Endodermal cell (in vitro differentiated cells): ENCODE results near the gene FAM83D. TPM values are rescaled to one million over a fixed set of nuclear protein-coding genes. Genes with fewer than 3 reads are reported as not detected.

Source experiments
- DNase-seq: peaks from one replicate; pipeline ENCODE4 v3.0.0-alpha.2; 2017
- H3K27ac ChIP-seq: 2 replicates; pipeline ENCODE4 v1.5.1; 2013; ENCODE audit warnings: mild to moderate bottlenecking, low read depth, low read length, moderate library complexity
- H3K27me3 ChIP-seq: 2 replicates; pipeline ENCODE4 v1.6.1; 2013; ENCODE audit warnings: mild to moderate bottlenecking, low read length, moderate library complexity; ENCODE audit not compliant: insufficient read depth, control insufficient read depth, poor library complexity, severe bottlenecking
- H3K36me3 ChIP-seq: 2 replicates; pipeline ENCODE4 v1.7.0; 2013; ENCODE audit warnings: mild to moderate bottlenecking, low read length, moderate library complexity; ENCODE audit not compliant: control insufficient read depth, insufficient read depth
- H3K4me1 ChIP-seq: one replicate; pipeline ENCODE4 v1.7.0; 2013; ENCODE audit warnings: low read length; ENCODE audit not compliant: control insufficient read depth, insufficient read depth
- H3K4me3 ChIP-seq: 2 replicates; pipeline ENCODE4 v1.5.1; 2013; ENCODE audit warnings: mild to moderate bottlenecking, low read length, moderate library complexity
- H3K9ac ChIP-seq: 2 replicates; pipeline ENCODE4 v1.6.1; 2013; ENCODE audit warnings: mild to moderate bottlenecking, low read length, moderate library complexity; ENCODE audit not compliant: poor library complexity, severe bottlenecking; ENCODE audit errors: extremely low read depth
- H3K9me3 ChIP-seq: 2 replicates; pipeline ENCODE4 v1.6.1; 2013; ENCODE audit warnings: mild to moderate bottlenecking, low read length, moderate library complexity; ENCODE audit not compliant: control insufficient read depth
- H3K27ac Mint-ChIP-seq: 2 replicates; pipeline ENCODE4 v1.8.0; 2020; ENCODE audit warnings: mixed read lengths
- H3K27me3 Mint-ChIP-seq: 2 replicates; pipeline ENCODE4 v1.8.0; 2021; ENCODE audit warnings: mild to moderate bottlenecking, mixed read lengths; ENCODE audit not compliant: insufficient read depth
- H3K36me3 Mint-ChIP-seq: 2 replicates; pipeline ENCODE4 v1.8.0; 2020; ENCODE audit warnings: low read depth, mixed read lengths
- H3K4me1 Mint-ChIP-seq: 2 replicates; pipeline ENCODE4 v1.8.0; 2020; ENCODE audit warnings: mixed read lengths
- H3K4me3 Mint-ChIP-seq: 2 replicates; pipeline ENCODE4 v1.8.0; 2020; ENCODE audit warnings: mild to moderate bottlenecking, moderate library complexity, mixed read lengths
- H3K9me3 Mint-ChIP-seq: 2 replicates; pipeline ENCODE4 v1.8.0; 2020; ENCODE audit warnings: mild to moderate bottlenecking, mixed read lengths
- WGBS, 2 experiments: methylation state at CpG; one replicate each; pipeline versions ENCODE4 v1.1.5 to v1.1.7; 2013; ENCODE audit warnings: missing lambda C conversion rate in 2 of 2, mixed read lengths in 1 of 2; ENCODE audit not compliant: insufficient coverage in 1 of 2, insufficient read length in 1 of 2; 5-methylcytosine and 5-hydroxymethylcytosine counted together
- total RNA-seq, 2 donors: library from RNA; stranded (reverse); fragmentation: NEBNext Ultra II Directional in 1 of 2; extraction: Animal tissue kit (Norgen Biotek cat#: 25700) in 1 of 2; gene quantifications; 2 replicates in 1 of 2; 3 replicates in 1 of 2; pipeline ENCODE4 v1.2.1, GENCODE V29; 2021
- TF ChIP-seq, protein P1 (sequence below): fragments of 200-600 bp; sonication (generic); conservative IDR thresholded peaks from 2 replicates; pipeline ENCODE4 v1.5.0; 2021; ENCODE audit warnings: antibody characterized with exemption, mild to moderate bottlenecking

FAM83D gene
- total RNA-seq, 2 donors from 2014 or later = 34.8 to 39.9 TPM

GRCh38 chr20:38932457-38933120 lies 6.4 kb downstream of the FAM83D start:
- H3K36me3 ChIP-seq = peaks cover 12% of the 10 kb centered on the region
- H3K27me3 ChIP-seq = no peaks in the 10 kb centered on the region
- H3K36me3 Mint-ChIP-seq = peaks cover 20% of the 10 kb centered on the region
- TF ChIP-seq, protein P1, sequence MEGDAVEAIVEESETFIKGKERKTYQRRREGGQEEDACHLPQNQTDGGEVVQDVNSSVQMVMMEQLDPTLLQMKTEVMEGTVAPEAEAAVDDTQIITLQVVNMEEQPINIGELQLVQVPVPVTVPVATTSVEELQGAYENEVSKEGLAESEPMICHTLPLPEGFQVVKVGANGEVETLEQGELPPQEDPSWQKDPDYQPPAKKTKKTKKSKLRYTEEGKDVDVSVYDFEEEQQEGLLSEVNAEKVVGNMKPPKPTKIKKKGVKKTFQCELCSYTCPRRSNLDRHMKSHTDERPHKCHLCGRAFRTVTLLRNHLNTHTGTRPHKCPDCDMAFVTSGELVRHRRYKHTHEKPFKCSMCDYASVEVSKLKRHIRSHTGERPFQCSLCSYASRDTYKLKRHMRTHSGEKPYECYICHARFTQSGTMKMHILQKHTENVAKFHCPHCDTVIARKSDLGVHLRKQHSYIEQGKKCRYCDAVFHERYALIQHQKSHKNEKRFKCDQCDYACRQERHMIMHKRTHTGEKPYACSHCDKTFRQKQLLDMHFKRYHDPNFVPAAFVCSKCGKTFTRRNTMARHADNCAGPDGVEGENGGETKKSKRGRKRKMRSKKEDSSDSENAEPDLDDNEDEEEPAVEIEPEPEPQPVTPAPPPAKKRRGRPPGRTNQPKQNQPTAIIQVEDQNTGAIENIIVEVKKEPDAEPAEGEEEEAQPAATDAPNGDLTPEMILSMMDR = no peak
- no peaks in the 10 kb centered on the region for H3K27me3 Mint-ChIP-seq
- H3K27ac ChIP-seq = no peak overlapping the region
- no peak for DNase-seq
- H3K4me3 ChIP-seq = no peak overlapping the region
- no peaks in the 10 kb centered on the region for H3K4me1 ChIP-seq
- WGBS, 2 experiments = 92 to 94% methylated on average over 9 of the region's 9 CpGs
- H3K9me3 Mint-ChIP-seq = no peaks in the 10 kb centered on the region
- no peaks in the 10 kb centered on the region for H3K9me3 ChIP-seq
- no peak overlapping the region for H3K9ac ChIP-seq
- H3K4me3 Mint-ChIP-seq = no peak overlapping the region
- peaks cover 15% of the 10 kb centered on the region for H3K4me1 Mint-ChIP-seq
- peak overlapping the region; percentile 84 for H3K27ac Mint-ChIP-seq

- Histone ChIP-seq H3K9me3 (no peaks in the 10 kb centered on the region), H3K9ac (no peak overlapping the region), H3K27ac (no peak overlapping the region), H3K4me3 (no peak overlapping the region), H3K4me1 (no peaks in the 10 kb centered on the region), H3K27me3 (no peaks in the 10 kb centered on the region), H3K36me3 (peaks cover 29% of the 10 kb centered on the region)
- Mint-ChIP-seq H3K36me3 (peaks cover 15% of the 10 kb centered on the region), H3K4me1 (peaks cover 4% of the 10 kb centered on the region), H3K9me3 (no peaks in the 10 kb centered on the region), H3K27me3 (no peaks in the 10 kb centered on the region), H3K27ac (no peak overlapping the region), H3K4me3 (no peak overlapping the region)
- DNase-seq = no peak
- TF ChIP-seq, protein P1 = no peak
- 97 to 100% methylated on average over 4 to 5 of the region's 5 CpGs for WGBS, 2 experiments
Measured at GRCh38 chr20:38934530-38934929, 8.3 kb downstream of the FAM83D start.

GRCh38 chr20:38935285-38935684 lies 9.1 kb downstream of the FAM83D start:
- H3K4me3 ChIP-seq = no peak overlapping the region
- H3K36me3 ChIP-seq = peaks cover 36% of the 10 kb centered on the region
- WGBS, 2 experiments = 91 to 100% methylated on average over 3 of the region's 3 CpGs
- H3K9me3 ChIP-seq = no peaks in the 10 kb centered on the region
- Mint-ChIP-seq H3K27ac (no peak overlapping the region), H3K9me3 (no peaks in the 10 kb centered on the region), H3K36me3 (peaks cover 19% of the 10 kb centered on the region), H3K27me3 (no peaks in the 10 kb centered on the region), H3K4me3 (no peak overlapping the region), H3K4me1 (peaks cover 7% of the 10 kb centered on the region)
- TF ChIP-seq, protein P1 = peak; percentile 48
- no peak overlapping the region for H3K27ac ChIP-seq
- H3K9ac ChIP-seq = no peak overlapping the region
- DNase-seq = no peak
- H3K27me3 ChIP-seq = no peaks in the 10 kb centered on the region
- no peaks in the 10 kb centered on the region for H3K4me1 ChIP-seq
